Liver (tissue), 9 donors: ENCODE data around the gene PARD6G. TPM values are rescaled to one million over a fixed set of nuclear protein-coding genes. Genes with fewer than 3 reads are reported as not detected.

Experiments
- DNase-seq: peaks from one replicate; pipeline ENCODE4 v3.0.0-alpha.2; 2017; ENCODE audit warnings: low spot score
- H3K27ac ChIP-seq, 2 donors: one replicate each; pipeline ENCODE4 v1.7.0; 2013; ENCODE audit warnings: inconsistent platforms in 2 of 2, low read length in 2 of 2, control low read depth in 1 of 2, low read depth in 1 of 2, mild to moderate bottlenecking in 1 of 2
- H3K27me3 ChIP-seq, 4 donors: one replicate each; pipeline versions ENCODE4 v1.6.1 to v1.7.0; 2013; ENCODE audit warnings: low read length in 3 of 4, inconsistent platforms in 1 of 4, mild to moderate bottlenecking in 1 of 4, moderate library complexity in 1 of 4; ENCODE audit not compliant: control insufficient read depth in 4 of 4, insufficient read depth in 4 of 4
- H3K36me3 ChIP-seq, 4 donors: one replicate each; pipeline versions ENCODE4 v1.6.1 to v1.7.0; 2013; ENCODE audit warnings: low read length in 3 of 4, mild to moderate bottlenecking in 3 of 4, low read depth in 1 of 4, moderate library complexity in 1 of 4; ENCODE audit not compliant: control insufficient read depth in 4 of 4, insufficient read depth in 3 of 4
- H3K4me1 ChIP-seq, 4 donors: one replicate each; pipeline versions ENCODE4 v1.6.1 to v1.7.0; 2013; ENCODE audit warnings: low read length in 3 of 4, mild to moderate bottlenecking in 3 of 4, moderate library complexity in 1 of 4; ENCODE audit not compliant: control insufficient read depth in 4 of 4, insufficient read depth in 4 of 4
- H3K4me3 ChIP-seq, 3 donors: one replicate each; pipeline versions ENCODE4 v1.6.1 to v1.7.0; 2013; ENCODE audit warnings: low read length in 3 of 3, control low read depth in 1 of 3, low read depth in 1 of 3, mild to moderate bottlenecking in 1 of 3
- H3K9ac ChIP-seq, 2 donors: one replicate each; pipeline ENCODE4 v1.7.0; 2013; ENCODE audit warnings: low read length in 2 of 2, mild to moderate bottlenecking in 2 of 2, moderate library complexity in 2 of 2, control low read depth in 1 of 2, low read depth in 1 of 2
- H3K9me3 ChIP-seq, 4 donors: one replicate each; pipeline versions ENCODE4 v1.6.1 to v1.7.0; 2013; ENCODE audit warnings: low read length in 3 of 4; ENCODE audit not compliant: control insufficient read depth in 4 of 4
- ATF3 ChIP-seq: IDR thresholded peaks from 2 replicates; pipeline ENCODE4 v1.6.1; 2016; ENCODE audit warnings: antibody characterized with exemption
- CTCF ChIP-seq: fragments of 150-350 bp; IDR thresholded peaks from 2 replicates; pipeline ENCODE4 v1.5.1; 2017; ENCODE audit warnings: improper control_type of control experiment, low read depth, low read length; ENCODE audit not compliant: missing input control
- EGR1 ChIP-seq, 2 donors: IDR thresholded peaks; 2 replicates each; pipeline ENCODE4 v1.6.1; 2016 to 2018; ENCODE audit warnings: antibody characterized with exemption in 2 of 2, low read depth in 2 of 2
- FOXA1 ChIP-seq: IDR thresholded peaks from 2 replicates; pipeline ENCODE4 v1.6.1; 2016; ENCODE audit warnings: antibody characterized with exemption
- FOXA2 ChIP-seq: IDR thresholded peaks from 2 replicates; pipeline ENCODE4 v1.6.1; 2016; ENCODE audit warnings: antibody characterized with exemption
- GABPA ChIP-seq, 2 donors: IDR thresholded peaks in 1 of 2; conservative IDR thresholded peaks in 1 of 2; 2 replicates each; pipeline ENCODE4 v1.6.1; 2016; ENCODE audit warnings: antibody characterized with exemption in 2 of 2, mild to moderate bottlenecking in 1 of 2, moderate library complexity in 1 of 2
- HNF4A ChIP-seq, 2 donors: conservative IDR thresholded peaks; 2 replicates each; pipeline ENCODE4 v1.6.1; 2016; ENCODE audit warnings: antibody characterized with exemption in 2 of 2, mild to moderate bottlenecking in 2 of 2
- HNF4G ChIP-seq: IDR thresholded peaks from 2 replicates; pipeline ENCODE4 v1.6.1; 2016; ENCODE audit warnings: antibody characterized with exemption
- JUND ChIP-seq, 2 donors: IDR thresholded peaks; 2 replicates each; pipeline ENCODE4 v1.6.1; 2016; ENCODE audit warnings: antibody characterized with exemption in 2 of 2
- MAX ChIP-seq: IDR thresholded peaks from 2 replicates; pipeline ENCODE4 v1.6.1; 2016; ENCODE audit warnings: antibody characterized with exemption
- NR2F2 ChIP-seq: IDR thresholded peaks from 2 replicates; pipeline ENCODE4 v1.6.1; 2016; ENCODE audit warnings: antibody characterized with exemption
- RAD21 ChIP-seq, 2 donors: IDR thresholded peaks; 2 replicates each; pipeline ENCODE4 v1.6.1; 2016; ENCODE audit warnings: antibody characterized with exemption in 2 of 2, mild to moderate bottlenecking in 2 of 2
- REST ChIP-seq: IDR thresholded peaks from 2 replicates; pipeline ENCODE4 v1.6.1; 2016; ENCODE audit warnings: antibody characterized with exemption, mild to moderate bottlenecking
- RXRA ChIP-seq, 2 donors: IDR thresholded peaks; 2 replicates each; pipeline ENCODE4 v1.6.1; 2017 to 2018; ENCODE audit warnings: antibody characterized with exemption in 2 of 2, mild to moderate bottlenecking in 1 of 2
- SP1 ChIP-seq: IDR thresholded peaks from 2 replicates; pipeline ENCODE4 v1.6.1; 2018; ENCODE audit warnings: antibody characterized with exemption, mild to moderate bottlenecking
- TAF1 ChIP-seq: conservative IDR thresholded peaks from 2 replicates; pipeline ENCODE4 v1.6.1; 2016; ENCODE audit warnings: antibody characterized with exemption, mild to moderate bottlenecking
- YY1 ChIP-seq: IDR thresholded peaks from 2 replicates; pipeline ENCODE4 v1.6.1; 2016; ENCODE audit warnings: antibody characterized with exemption, mild to moderate bottlenecking
- ZBTB33 ChIP-seq: IDR thresholded peaks from 2 replicates; pipeline ENCODE4 v1.6.1; 2016; ENCODE audit warnings: antibody characterized with exemption
- WGBS: extraction: QIAGEN DNeasy Blood & Tissue Kit; methylation state at CpG from one replicate; pipeline ENCODE4 v1.1.7; 2013; 5-methylcytosine and 5-hydroxymethylcytosine counted together
- polyA plus RNA-seq, 2 donors: library from polyadenylated mRNA; stranded (reverse) in 1 of 2; unstranded in 1 of 2; fragments of 200-250 nt in 1 of 2; fragments of >200 nt in 1 of 2; fragmentation: Nextera tagmentation in 1 of 2; extraction: Ambion mirVana in 1 of 2; gene quantifications; one replicate each; pipeline versions ENCODE4 v1.2.1 to v1.2.3, GENCODE V29; 2013 to 2015
- total RNA-seq, 2 donors: library from RNA; depleted of rRNA; stranded (reverse); fragments of >200 nt; gene quantifications; one replicate each; pipeline ENCODE4 v1.2.3, GENCODE V29; 2014
- donor health status: healthy.
- donor health status: healthy.
- donor health status: healthy.
- donor health status: healthy.
- donor health status: healthy.

The PARD6G gene
- total and polyA plus RNA-seq, 4 donors = 0.96 to 2.4 (median 1.8) TPM

GRCh38 chr18:80252136-80252535, 4.8 kb upstream of the PARD6G start:
- Histone ChIP-seq H3K27ac (no peak overlapping the region), H3K36me3 (no peaks in the 10 kb centered on the region), H3K9me3 (no peaks in the 10 kb centered on the region), H3K4me1 (peaks cover 0 to 3% (median 1%) of the 10 kb centered on the region in 4 donors), H3K9ac (no peak overlapping the region), H3K4me3 (no peak overlapping the region), H3K27me3 (no peaks in the 10 kb centered on the region)
- TF ChIP-seq YY1 (no peak), SP1 (no peak), NR2F2 (no peak), HNF4G (no peak), FOXA2 (no peak), RXRA (IDR thresholded peaks at IDR 0.05) (no peak), ATF3 (no peak), JUND (IDR thresholded peaks at IDR 0.05) (no peak), REST (no peak), TAF1 (no peak), HNF4A (conservative IDR thresholded peaks at IDR 0.05) (no peak), RAD21 (IDR thresholded peaks at IDR 0.05) (no peak), EGR1 (IDR thresholded peaks at IDR 0.05; ENCODE audit: low read depth in 2 of 2) (no peak), ZBTB33 (no peak), CTCF (no peak), MAX (no peak), FOXA1 (no peak)
- 93% methylated on average over 6 of the region's 6 CpGs for WGBS
- DNase-seq = no peak

GRCh38 chr18:80251700-80252099, 4.4 kb upstream of the PARD6G start:
- no peaks in the 10 kb centered on the region for H3K27me3 ChIP-seq
- no peaks in the 10 kb centered on the region for H3K9me3 ChIP-seq
- H3K9ac ChIP-seq = no peak overlapping the region
- peaks cover 0 to 6% (median 2%) of the 10 kb centered on the region in 4 donors for H3K4me1 ChIP-seq
- DNase-seq = no peak
- no peak overlapping the region for H3K27ac ChIP-seq
- 88% methylated on average over 5 of the region's 5 CpGs for WGBS
- no peak overlapping the region for H3K4me3 ChIP-seq
- no peaks in the 10 kb centered on the region for H3K36me3 ChIP-seq
- TF ChIP-seq RAD21 (IDR thresholded peaks at IDR 0.05) (no peak), TAF1 (no peak), JUND (IDR thresholded peaks at IDR 0.05) (no peak), REST (no peak), FOXA1 (no peak), FOXA2 (no peak), GABPA (IDR thresholded peaks at IDR 0.05 in 1 of 2, conservative IDR thresholded peaks at IDR 0.05 in 1 of 2) (no peak), MAX (no peak), ATF3 (no peak), YY1 (no peak), SP1 (no peak), ZBTB33 (no peak), HNF4A (conservative IDR thresholded peaks at IDR 0.05) (no peak), RXRA (IDR thresholded peaks at IDR 0.05) (no peak)
